Measurements from ENCODE around the gene KRT2.

KRT2 gene

DNA sequence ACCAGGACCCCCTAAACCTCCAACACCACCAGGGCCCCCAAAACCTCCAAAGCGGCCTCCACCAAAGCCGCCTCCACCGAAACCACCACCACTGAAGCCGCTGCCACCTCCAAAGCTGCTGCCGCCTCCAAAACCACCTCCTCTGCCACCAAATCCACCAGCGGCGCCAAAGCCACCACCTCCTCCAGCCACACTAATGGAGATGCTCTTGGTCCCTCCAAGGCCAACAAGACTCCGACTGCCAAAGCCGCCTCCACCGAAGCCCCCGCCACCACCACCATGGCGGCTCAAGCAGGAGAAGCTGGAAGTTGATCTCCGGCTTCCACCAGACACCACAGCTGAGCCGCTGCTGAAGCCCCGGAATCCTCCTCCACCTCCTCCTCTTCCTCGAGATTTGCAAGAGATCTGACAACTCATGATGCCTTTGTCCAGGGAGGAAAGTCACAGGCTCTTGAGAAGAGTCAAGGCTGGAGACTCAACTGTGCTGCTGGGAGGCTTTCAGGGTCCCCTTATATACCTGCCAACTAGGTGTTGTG lies at the start of gene KRT2:
Gene KRT2, minus strand, starts transcription at position 486 of the 536 bp plus-strand sequence. Its CDS starts 69 bp downstream, at position 417.
- TF ChIP-seq RAD21 (IDR thresholded peaks at IDR 0.05; ENCODE audit: low read depth), result no peak
- TF ChIP-seq, protein P1, sequence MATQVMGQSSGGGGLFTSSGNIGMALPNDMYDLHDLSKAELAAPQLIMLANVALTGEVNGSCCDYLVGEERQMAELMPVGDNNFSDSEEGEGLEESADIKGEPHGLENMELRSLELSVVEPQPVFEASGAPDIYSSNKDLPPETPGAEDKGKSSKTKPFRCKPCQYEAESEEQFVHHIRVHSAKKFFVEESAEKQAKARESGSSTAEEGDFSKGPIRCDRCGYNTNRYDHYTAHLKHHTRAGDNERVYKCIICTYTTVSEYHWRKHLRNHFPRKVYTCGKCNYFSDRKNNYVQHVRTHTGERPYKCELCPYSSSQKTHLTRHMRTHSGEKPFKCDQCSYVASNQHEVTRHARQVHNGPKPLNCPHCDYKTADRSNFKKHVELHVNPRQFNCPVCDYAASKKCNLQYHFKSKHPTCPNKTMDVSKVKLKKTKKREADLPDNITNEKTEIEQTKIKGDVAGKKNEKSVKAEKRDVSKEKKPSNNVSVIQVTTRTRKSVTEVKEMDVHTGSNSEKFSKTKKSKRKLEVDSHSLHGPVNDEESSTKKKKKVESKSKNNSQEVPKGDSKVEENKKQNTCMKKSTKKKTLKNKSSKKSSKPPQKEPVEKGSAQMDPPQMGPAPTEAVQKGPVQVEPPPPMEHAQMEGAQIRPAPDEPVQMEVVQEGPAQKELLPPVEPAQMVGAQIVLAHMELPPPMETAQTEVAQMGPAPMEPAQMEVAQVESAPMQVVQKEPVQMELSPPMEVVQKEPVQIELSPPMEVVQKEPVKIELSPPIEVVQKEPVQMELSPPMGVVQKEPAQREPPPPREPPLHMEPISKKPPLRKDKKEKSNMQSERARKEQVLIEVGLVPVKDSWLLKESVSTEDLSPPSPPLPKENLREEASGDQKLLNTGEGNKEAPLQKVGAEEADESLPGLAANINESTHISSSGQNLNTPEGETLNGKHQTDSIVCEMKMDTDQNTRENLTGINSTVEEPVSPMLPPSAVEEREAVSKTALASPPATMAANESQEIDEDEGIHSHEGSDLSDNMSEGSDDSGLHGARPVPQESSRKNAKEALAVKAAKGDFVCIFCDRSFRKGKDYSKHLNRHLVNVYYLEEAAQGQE (IDR thresholded peaks at IDR 0.05; ENCODE audit: low read depth), result no peak
- TF ChIP-seq TAF1 (IDR thresholded peaks at IDR 0.05; ENCODE audit: low read depth), result no peak
- TF ChIP-seq TCF12 (IDR thresholded peaks at IDR 0.05; ENCODE audit: low read depth), result no peak
- no peak for TF ChIP-seq EGR1 (IDR thresholded peaks at IDR 0.05)
- TF ChIP-seq CREB1 (IDR thresholded peaks at IDR 0.05; ENCODE audit: low read depth), result no peak
- no peak for TF ChIP-seq NFIC (IDR thresholded peaks at IDR 0.05)
- TF ChIP-seq, protein P2, sequence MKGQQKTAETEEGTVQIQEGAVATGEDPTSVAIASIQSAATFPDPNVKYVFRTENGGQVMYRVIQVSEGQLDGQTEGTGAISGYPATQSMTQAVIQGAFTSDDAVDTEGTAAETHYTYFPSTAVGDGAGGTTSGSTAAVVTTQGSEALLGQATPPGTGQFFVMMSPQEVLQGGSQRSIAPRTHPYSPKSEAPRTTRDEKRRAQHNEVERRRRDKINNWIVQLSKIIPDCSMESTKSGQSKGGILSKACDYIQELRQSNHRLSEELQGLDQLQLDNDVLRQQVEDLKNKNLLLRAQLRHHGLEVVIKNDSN (IDR thresholded peaks at IDR 0.05), result no peak
- no peak for TF ChIP-seq FOXM1 (IDR thresholded peaks at IDR 0.05; ENCODE audit: borderline replicate concordance, low read depth)
- TF ChIP-seq ZBTB7A (IDR thresholded peaks at IDR 0.05; ENCODE audit: low read depth), result no peak
- no peak for TF ChIP-seq YY1 (IDR thresholded peaks at IDR 0.05; ENCODE audit: low read depth)
- TF ChIP-seq, protein P3, sequence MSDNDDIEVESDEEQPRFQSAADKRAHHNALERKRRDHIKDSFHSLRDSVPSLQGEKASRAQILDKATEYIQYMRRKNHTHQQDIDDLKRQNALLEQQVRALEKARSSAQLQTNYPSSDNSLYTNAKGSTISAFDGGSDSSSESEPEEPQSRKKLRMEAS (IDR thresholded peaks at IDR 0.05), result no peak
- TF ChIP-seq EP300 (IDR thresholded peaks at IDR 0.05; ENCODE audit: borderline replicate concordance), result no peak
- no peak for TF ChIP-seq CEBPB (IDR thresholded peaks at IDR 0.05)
- TF ChIP-seq TEAD4 (IDR thresholded peaks at IDR 0.05), result no peak

DNA sequence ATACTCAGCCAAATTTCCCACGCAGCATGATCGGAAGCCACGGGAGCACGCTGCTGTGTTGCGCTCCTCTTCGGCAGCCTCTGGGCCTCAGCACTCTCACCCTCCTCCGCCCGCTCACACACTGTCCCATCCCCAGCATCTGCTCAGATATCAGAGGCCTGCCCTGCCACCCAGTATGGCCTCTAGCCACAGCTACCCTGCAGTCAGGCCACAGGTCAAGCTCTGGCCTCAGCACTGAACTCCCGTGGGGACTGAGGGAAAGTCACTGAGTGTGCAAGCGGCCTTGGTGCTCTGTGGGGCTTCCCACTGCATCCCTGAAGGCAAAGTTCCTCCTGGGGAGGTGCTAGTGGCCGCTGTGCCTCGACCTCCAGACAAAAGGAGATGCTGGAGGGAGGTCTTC lies 49.3 kb upstream of the KRT2 start:
- TF ChIP-seq TCF12 (IDR thresholded peaks at IDR 0.05; ENCODE audit: low read depth) (no peak), NFIC (IDR thresholded peaks at IDR 0.05) (no peak), EP300 (IDR thresholded peaks at IDR 0.05; ENCODE audit: borderline replicate concordance) (no peak)
- TF ChIP-seq, protein P2 (IDR thresholded peaks at IDR 0.05), result no peak

DNA sequence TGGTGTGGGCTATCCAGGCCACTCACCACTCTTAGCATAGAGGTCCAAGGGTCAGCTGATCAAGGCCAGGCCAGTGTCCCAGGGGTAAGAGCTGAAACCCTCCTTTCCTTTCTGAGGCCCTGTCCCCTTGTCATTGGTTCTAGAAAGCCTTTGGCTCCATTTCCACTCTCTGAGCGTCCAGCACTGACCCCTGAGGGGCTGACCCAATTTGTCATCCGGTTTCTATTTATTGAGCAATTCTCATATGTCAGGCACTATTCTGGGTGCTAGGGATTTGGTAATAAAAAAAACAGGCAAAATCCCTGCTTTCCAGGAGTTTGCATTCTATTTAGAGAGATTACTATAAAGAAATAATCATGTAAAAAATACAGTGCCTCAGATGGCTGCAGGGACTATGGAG lies 47.9 kb upstream of the KRT2 start:
- TF ChIP-seq TAF1 (IDR thresholded peaks at IDR 0.05; ENCODE audit: low read depth) (no peak), EGR1 (IDR thresholded peaks at IDR 0.05) (no peak), ZBTB7A (IDR thresholded peaks at IDR 0.05; ENCODE audit: low read depth) (no peak), CREB1 (IDR thresholded peaks at IDR 0.05; ENCODE audit: low read depth) (no peak), RAD21 (IDR thresholded peaks at IDR 0.05; ENCODE audit: low read depth) (no peak), FOXM1 (IDR thresholded peaks at IDR 0.05; ENCODE audit: borderline replicate concordance, low read depth) (no peak)
- TF ChIP-seq, protein P1 (IDR thresholded peaks at IDR 0.05; ENCODE audit: low read depth), result no peak
- TF ChIP-seq, protein P2 (IDR thresholded peaks at IDR 0.05), result no peak
- TF ChIP-seq, protein P3 (IDR thresholded peaks at IDR 0.05), result no peak

DNA sequence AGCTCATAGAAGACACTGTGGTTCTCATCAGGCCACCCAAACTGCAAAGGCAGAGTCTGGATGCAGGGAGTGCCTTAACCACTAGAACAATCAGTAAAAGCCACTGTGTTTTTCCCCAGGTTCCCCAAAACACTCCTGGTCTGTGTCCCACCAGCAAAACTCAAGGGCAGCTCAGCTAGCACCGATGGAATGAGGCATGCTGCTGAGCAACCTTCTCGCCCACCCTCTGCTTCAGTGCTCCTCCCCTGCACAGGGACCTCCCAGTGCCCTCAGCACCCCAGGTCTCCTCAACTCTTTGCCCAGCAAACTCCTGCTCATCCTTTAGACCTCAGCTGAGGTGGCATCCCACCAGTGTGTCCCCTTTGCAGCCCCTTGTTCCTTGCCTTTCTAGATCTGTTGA lies 47.4 kb upstream of the KRT2 start:
- TF ChIP-seq NFIC (IDR thresholded peaks at IDR 0.05) (no peak), EGR1 (IDR thresholded peaks at IDR 0.05) (no peak), ZBTB7A (IDR thresholded peaks at IDR 0.05; ENCODE audit: low read depth) (no peak)
- TF ChIP-seq, protein P3 (IDR thresholded peaks at IDR 0.05), result no peak

DNA sequence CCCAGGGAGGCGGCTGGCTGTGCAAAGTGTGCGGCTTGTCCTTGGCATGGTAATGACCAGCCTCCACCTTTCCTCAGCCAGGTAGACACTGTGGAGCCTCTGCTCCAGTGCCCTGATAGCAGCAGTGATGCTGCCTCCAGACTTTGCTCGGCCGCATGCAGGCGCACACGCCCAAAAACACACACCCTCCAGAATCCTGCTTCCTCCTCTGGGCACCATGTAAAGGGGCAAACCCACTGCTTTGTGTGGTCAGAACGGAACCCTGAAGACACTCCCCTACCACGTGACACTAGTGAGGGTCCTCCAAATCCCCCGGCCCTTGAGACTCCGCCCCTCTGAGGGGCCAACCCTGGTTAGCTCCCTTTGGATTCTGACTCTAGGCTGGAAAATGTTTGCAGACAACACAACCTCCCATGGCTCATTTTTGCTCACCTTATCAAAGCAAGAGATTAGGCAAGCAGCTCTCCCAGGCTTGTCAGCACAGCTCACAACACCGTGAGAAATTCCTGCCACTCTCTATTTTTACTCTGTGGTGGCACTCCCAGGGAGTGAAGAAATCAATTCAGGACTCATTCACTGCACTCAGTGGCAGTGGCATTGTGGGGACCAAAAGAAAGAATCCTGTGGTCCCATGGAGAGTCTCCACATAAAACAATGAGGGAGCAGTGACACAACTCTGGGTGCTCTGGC lies 46.8 kb upstream of the KRT2 start:
- TF ChIP-seq, protein P3 (IDR thresholded peaks at IDR 0.05), result no peak
- no peak for TF ChIP-seq FOXM1 (IDR thresholded peaks at IDR 0.05; ENCODE audit: borderline replicate concordance, low read depth)
- TF ChIP-seq, protein P2 (IDR thresholded peaks at IDR 0.05), result no peak
- TF ChIP-seq EGR1 (IDR thresholded peaks at IDR 0.05), result no peak
- TF ChIP-seq TEAD4 (IDR thresholded peaks at IDR 0.05), result no peak
- TF ChIP-seq CREB1 (IDR thresholded peaks at IDR 0.05; ENCODE audit: low read depth), result no peak
- no peak for TF ChIP-seq TAF1 (IDR thresholded peaks at IDR 0.05; ENCODE audit: low read depth)
- TF ChIP-seq TCF12 (IDR thresholded peaks at IDR 0.05; ENCODE audit: low read depth), result no peak
- TF ChIP-seq, protein P1 (IDR thresholded peaks at IDR 0.05; ENCODE audit: low read depth), result no peak
- TF ChIP-seq EP300 (IDR thresholded peaks at IDR 0.05; ENCODE audit: borderline replicate concordance), result no peak
- no peak for TF ChIP-seq CEBPB (IDR thresholded peaks at IDR 0.05)
- TF ChIP-seq RAD21 (IDR thresholded peaks at IDR 0.05; ENCODE audit: low read depth), result no peak
- no peak for TF ChIP-seq YY1 (IDR thresholded peaks at IDR 0.05; ENCODE audit: low read depth)
- no peak for TF ChIP-seq ZBTB7A (IDR thresholded peaks at IDR 0.05; ENCODE audit: low read depth)
- TF ChIP-seq NFIC (IDR thresholded peaks at IDR 0.05), result no peak
